SK-N-SH (cell line): ENCODE data around the gene GMPR. TPM values are rescaled to one million over a fixed set of nuclear protein-coding genes. Genes with fewer than 3 reads are reported as not detected.

Experiments
- CTCF ChIA-PET: fragments of 300-600, 350-600 bp; formaldehyde crosslinking; extraction: SDS; loops from one replicate; lab custom pipeline; 2021; lab: Yijun Ruan, JAX
- POLR2A ChIA-PET: fragments of 350-600 bp; sonication (Branson Sonifier 250); formaldehyde crosslinking; extraction: SDS; loops from one replicate; lab custom pipeline; 2020; ENCODE audit warnings: antibody characterized with exemption, inconsistent platforms; lab: Yijun Ruan, JAX
- DNase-seq: peaks from one replicate; pipeline ENCODE4 v3.0.0; 2012
- H2AFZ ChIP-seq: fragments of 200-600 bp; sonication (generic); 2 replicates; pipeline ENCODE4 v1.8.1; 2016; ENCODE audit warnings: antibody characterized with exemption, mild to moderate bottlenecking, low read depth
- H3F3A ChIP-seq: fragments of 200-600 bp; sonication (generic); replicated peaks from 2 replicates; pipeline ENCODE3; 2016; ENCODE audit warnings: antibody characterized with exemption, mild to moderate bottlenecking; ENCODE audit not compliant: insufficient read depth
- H3K27ac ChIP-seq, 2 experiments: fragments of 200-500 bp in 1 of 2; fragments of 200-600 bp in 1 of 2; sonication (Bioruptor generic) in 1 of 2; sonication (generic), shearing (Covaris generic) in 1 of 2; 2 replicates each; pipeline versions ENCODE4 v1.5.1 to v1.6.1; 2014 to 2016; ENCODE audit warnings: low read depth in 2 of 2, inconsistent platforms in 1 of 2, low read length in 1 of 2, mild to moderate bottlenecking in 1 of 2, mixed read lengths in 1 of 2
- H3K27me3 ChIP-seq: fragments of 200-600 bp; sonication (generic), shearing (Covaris generic); 2 replicates; pipeline ENCODE4 v1.6.1; 2016; ENCODE audit warnings: mixed run types; ENCODE audit not compliant: insufficient read depth
- H3K36me3 ChIP-seq, 2 experiments: fragments of 200-500 bp in 1 of 2; fragments of 200-600 bp in 1 of 2; sonication (Bioruptor generic) in 1 of 2; sonication (generic) in 1 of 2; replicated peaks in 1 of 2; 2 replicates each; pipeline versions ENCODE3 to v1.5.1; 2014 to 2016; ENCODE audit warnings: low read length in 1 of 2, mild to moderate bottlenecking in 1 of 2; ENCODE audit not compliant: insufficient read depth in 2 of 2, control insufficient read depth in 1 of 2
- H3K4me1 ChIP-seq, 2 experiments: fragments of 200-500 bp in 1 of 2; fragments of 200-600 bp in 1 of 2; sonication (Bioruptor generic) in 1 of 2; sonication (generic), shearing (Covaris generic) in 1 of 2; 2 replicates each; pipeline versions ENCODE4 v1.5.1 to v1.6.1; 2014 to 2016; ENCODE audit warnings: low read depth in 1 of 2, low read length in 1 of 2, mixed run types in 1 of 2; ENCODE audit not compliant: insufficient read depth in 2 of 2, control insufficient read depth in 1 of 2
- H3K4me2 ChIP-seq: fragments of 200-600 bp; sonication (generic), shearing (Covaris generic); 2 replicates; pipeline ENCODE4 v1.6.1; 2017; ENCODE audit warnings: mixed run types
- H3K4me3 ChIP-seq, 2 experiments: fragments of 200-500 bp in 1 of 2; fragments of 200-600 bp in 1 of 2; sonication (Bioruptor generic) in 1 of 2; sonication (generic), shearing (Covaris generic) in 1 of 2; 2 replicates each; pipeline versions ENCODE4 v1.5.1 to v1.8.1; 2014 to 2016; ENCODE audit warnings: low read depth in 2 of 2, inconsistent platforms in 1 of 2, low read length in 1 of 2, mild to moderate bottlenecking in 1 of 2, mixed read lengths in 1 of 2, moderate library complexity in 1 of 2
- H3K79me2 ChIP-seq: fragments of 200-600 bp; sonication (generic); 2 replicates; pipeline ENCODE4 v1.8.1; 2017; ENCODE audit warnings: mild to moderate bottlenecking; ENCODE audit not compliant: insufficient read depth
- H3K9ac ChIP-seq: fragments of 200-600 bp; sonication (generic); 2 replicates; pipeline ENCODE4 v1.6.1; 2017; ENCODE audit warnings: mixed run types
- H3K9me2 ChIP-seq: fragments of 200-600 bp; sonication (generic); 2 replicates; pipeline ENCODE4 v1.6.1; 2017; ENCODE audit warnings: mixed run types
- H3K9me3 ChIP-seq: fragments of 200-600 bp; sonication (generic); 2 replicates; pipeline ENCODE4 v1.6.1; 2017; ENCODE audit warnings: mixed run types, mild to moderate bottlenecking, moderate library complexity
- H4K20me1 ChIP-seq: fragments of 200-600 bp; sonication (generic); 2 replicates; pipeline ENCODE4 v1.6.1; 2017; ENCODE audit warnings: mild to moderate bottlenecking, mixed run types; ENCODE audit not compliant: insufficient read depth
- CTCF ChIP-seq: fragments of 200-600 bp; sonication (generic); IDR thresholded peaks from 2 replicates; pipeline ENCODE4 v1.6.1; 2017; ENCODE audit warnings: antibody characterized with exemption, mild to moderate bottlenecking, moderate library complexity
- ELF1 ChIP-seq: IDR thresholded peaks from 2 replicates; pipeline ENCODE4 v1.4.0; 2012
- IRF3 ChIP-seq: fragments of 150-350 bp; IDR thresholded peaks from 2 replicates; pipeline ENCODE4 v1.6.1; 2016; ENCODE audit warnings: mild to moderate bottlenecking, low read depth, low read length
- JUND ChIP-seq: IDR thresholded peaks from 2 replicates; pipeline ENCODE4 v1.4.0; 2012
- MXI1 ChIP-seq: IDR thresholded peaks from 2 replicates; pipeline ENCODE4 v1.6.1; 2012; ENCODE audit warnings: mild to moderate bottlenecking, low read depth, low read length, improper control_type of control experiment
- NFIC ChIP-seq: IDR thresholded peaks from 2 replicates; pipeline ENCODE4 v1.4.0; 2012; ENCODE audit warnings: borderline replicate concordance
- NRF1 ChIP-seq: IDR thresholded peaks from 2 replicates; pipeline ENCODE4 v1.6.1; 2012; ENCODE audit warnings: low read depth, mild to moderate bottlenecking, low read length
- POLR2AphosphoS5 ChIP-seq: IDR thresholded peaks from 2 replicates; pipeline ENCODE4 v1.6.1; 2012; ENCODE audit warnings: low read depth, low read length
- RAD21 ChIP-seq: IDR thresholded peaks from 2 replicates; pipeline ENCODE4 v1.6.1; 2012; ENCODE audit warnings: mild to moderate bottlenecking, low read length
- REST ChIP-seq: IDR thresholded peaks from 2 replicates; pipeline ENCODE4 v1.6.1; 2012; ENCODE audit warnings: mild to moderate bottlenecking, low read depth, low read length, moderate library complexity
- RFX5 ChIP-seq: IDR thresholded peaks from 2 replicates; pipeline ENCODE4 v1.6.1; 2012; ENCODE audit warnings: mild to moderate bottlenecking, improper control_type of control experiment, low read length
- RXRA ChIP-seq: IDR thresholded peaks from 2 replicates; pipeline ENCODE4 v1.4.0; 2012; ENCODE audit warnings: low read depth, mild to moderate bottlenecking, borderline replicate concordance
- SIN3A ChIP-seq: IDR thresholded peaks from 2 replicates; pipeline ENCODE4 v1.6.1; 2012; ENCODE audit warnings: low read depth, mild to moderate bottlenecking, low read length, moderate library complexity, borderline replicate concordance
- SMC3 ChIP-seq: IDR thresholded peaks from 2 replicates; pipeline ENCODE4 v1.6.1; 2012; ENCODE audit warnings: low read depth, low read length, improper control_type of control experiment
- TAF1 ChIP-seq: IDR thresholded peaks from 2 replicates; pipeline ENCODE4 v1.6.1; 2012; ENCODE audit warnings: low read depth, mild to moderate bottlenecking, low read length, moderate library complexity, borderline replicate concordance
- TEAD4 ChIP-seq: IDR thresholded peaks from 2 replicates; pipeline ENCODE4 v1.4.0; 2012; ENCODE audit warnings: mild to moderate bottlenecking, borderline replicate concordance; ENCODE audit not compliant: insufficient read depth
- YY1 ChIP-seq: IDR thresholded peaks from 2 replicates; pipeline ENCODE4 v1.4.0; 2012; ENCODE audit warnings: low read depth, mild to moderate bottlenecking
- ZBTB33 ChIP-seq: IDR thresholded peaks from 2 replicates; pipeline ENCODE4 v1.4.0; 2012; ENCODE audit warnings: low read depth, borderline replicate concordance
- WGBS: methylation state at CpG from one replicate; pipeline ENCODE4 v1.1.6; 2017; ENCODE audit warnings: low lambda C conversion rate; 5-methylcytosine and 5-hydroxymethylcytosine counted together
- polyA plus RNA-seq, 3 experiments: library from polyadenylated mRNA; depleted of rRNA; stranded (reverse); fragments of >200 nt; gene quantifications; 2 replicates each; pipeline ENCODE4 v1.2.3, GENCODE V29; 2012

Gene GMPR
- polyA plus RNA-seq, 1 of the 3 experiments (the other 2 are of a cell fraction): 21.0 TPM

GRCh38 chr6:16282370-16282769 lies 44.0 kb downstream of the GMPR start:
- Histone ChIP-seq H3K9me3 (no peaks in the 10 kb centered on the region), H3K36me3 (no peaks in the 10 kb centered on the region), H2AFZ (no peak overlapping the region), H3K4me3 (no peak overlapping the region), H3K4me2 (no peak overlapping the region), H3K9me2 (no peaks in the 10 kb centered on the region), H4K20me1 (no peaks in the 10 kb centered on the region), H3K27ac (no peak overlapping the region), H3F3A (no peaks in the 10 kb centered on the region), H3K27me3 (no peaks in the 10 kb centered on the region), H3K79me2 (no peaks in the 10 kb centered on the region), H3K4me1 (peaks cover 0 to 8% of the 10 kb centered on the region in 2 experiments; a peak in 2 of 4 replicates), H3K9ac (no peak overlapping the region)
- ChIA-PET CTCF (no interaction called here), POLR2A (no interaction called here)
- no peak for DNase-seq
- WGBS: 94% methylated on average over 4 of the region's 4 CpGs
- no peak for TF ChIP-seq TEAD4
- no peak for TF ChIP-seq RAD21
- no peak for TF ChIP-seq RXRA
- TF ChIP-seq SIN3A: no peak
- no peak for TF ChIP-seq RFX5
- TF ChIP-seq ELF1: no peak
- TF ChIP-seq JUND: no peak
- no peak for TF ChIP-seq IRF3

GRCh38 chr6:16284472-16284871 lies 46.1 kb downstream of the GMPR start:
- Histone ChIP-seq H3K36me3 (no peaks in the 10 kb centered on the region), H3K4me3 (no peak overlapping the region), H2AFZ (no peak overlapping the region), H3K9ac (no peak overlapping the region), H3K9me3 (no peaks in the 10 kb centered on the region), H4K20me1 (no peaks in the 10 kb centered on the region), H3K4me2 (no peak overlapping the region), H3K79me2 (no peaks in the 10 kb centered on the region), H3K4me1 (no peaks in the 10 kb centered on the region), H3K27me3 (no peaks in the 10 kb centered on the region), H3K9me2 (no peaks in the 10 kb centered on the region), H3F3A (no peaks in the 10 kb centered on the region), H3K27ac (no peak overlapping the region)
- 95% methylated on average over 14 of the region's 14 CpGs for WGBS
- POLR2A ChIA-PET: no interaction called here
- no peak for DNase-seq
- CTCF ChIA-PET: interaction anchor here (1.5 kb wide), 1 partner anchor 126 kb away, joined by 3 read pairs; no protein-coding TSS in a partner anchor
- no peak for TF ChIP-seq RFX5
- no peak for TF ChIP-seq IRF3
- no peak for TF ChIP-seq CTCF
- TF ChIP-seq POLR2AphosphoS5: no peak
- no peak for TF ChIP-seq MXI1
- TF ChIP-seq NRF1: no peak
- TF ChIP-seq NFIC: no peak
- TF ChIP-seq TAF1: no peak
- TF ChIP-seq SMC3: no peak
- TF ChIP-seq SIN3A: no peak
- no peak for TF ChIP-seq ZBTB33
- no peak for TF ChIP-seq YY1
- TF ChIP-seq RXRA: no peak
- TF ChIP-seq REST: no peak
